HG02571 (cell line): ENCODE measurements around the gene MYCN.
"Not testable (repeated sequence)": the region's sequence is repeated elsewhere in the genome, so short reads cannot be mapped to it uniquely, and the experiment has no call there.

ENCODE experiments used
- ATAC-seq: cut with Tn5 transposase; IDR thresholded peaks from one replicate; pipeline ENCODE4 v1.9.1; 2021; ENCODE audit warnings: mild to moderate bottlenecking, moderate library complexity; ENCODE audit not compliant: unreplicated experiment

MYCN gene

DNA sequence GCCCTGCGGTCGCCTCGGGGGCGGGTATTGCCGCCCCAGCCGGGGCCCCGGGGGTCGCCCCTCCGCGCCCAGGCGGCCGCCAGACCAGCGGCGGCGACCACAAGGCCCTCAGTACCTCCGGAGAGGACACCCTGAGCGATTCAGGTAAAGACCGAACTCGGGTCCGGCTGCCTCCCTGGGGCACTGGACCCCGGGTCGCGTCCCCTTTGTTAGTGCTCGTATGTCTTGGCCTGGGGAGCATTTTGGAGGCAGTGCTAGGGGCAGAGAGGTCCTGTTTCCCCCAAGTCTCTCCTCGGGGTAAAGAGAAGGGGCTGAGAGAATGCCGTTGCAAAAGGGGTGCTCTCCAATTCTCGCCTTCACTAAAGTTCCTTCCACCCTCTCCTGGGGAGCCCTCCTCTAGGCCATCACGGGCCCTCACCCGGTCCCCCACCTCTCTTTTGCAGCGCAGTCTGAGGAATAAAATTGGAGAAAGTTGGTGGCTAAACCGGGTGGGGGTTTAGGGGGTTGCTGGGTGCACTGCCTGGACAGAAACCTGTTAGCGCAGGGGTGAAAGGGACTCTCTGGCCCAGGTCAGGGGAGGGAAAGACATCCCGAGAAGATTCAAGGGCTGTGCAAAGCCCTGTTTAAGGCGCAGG, 2.5 kb downstream of the MYCN start:
- ATAC-seq, result no peak

DNA sequence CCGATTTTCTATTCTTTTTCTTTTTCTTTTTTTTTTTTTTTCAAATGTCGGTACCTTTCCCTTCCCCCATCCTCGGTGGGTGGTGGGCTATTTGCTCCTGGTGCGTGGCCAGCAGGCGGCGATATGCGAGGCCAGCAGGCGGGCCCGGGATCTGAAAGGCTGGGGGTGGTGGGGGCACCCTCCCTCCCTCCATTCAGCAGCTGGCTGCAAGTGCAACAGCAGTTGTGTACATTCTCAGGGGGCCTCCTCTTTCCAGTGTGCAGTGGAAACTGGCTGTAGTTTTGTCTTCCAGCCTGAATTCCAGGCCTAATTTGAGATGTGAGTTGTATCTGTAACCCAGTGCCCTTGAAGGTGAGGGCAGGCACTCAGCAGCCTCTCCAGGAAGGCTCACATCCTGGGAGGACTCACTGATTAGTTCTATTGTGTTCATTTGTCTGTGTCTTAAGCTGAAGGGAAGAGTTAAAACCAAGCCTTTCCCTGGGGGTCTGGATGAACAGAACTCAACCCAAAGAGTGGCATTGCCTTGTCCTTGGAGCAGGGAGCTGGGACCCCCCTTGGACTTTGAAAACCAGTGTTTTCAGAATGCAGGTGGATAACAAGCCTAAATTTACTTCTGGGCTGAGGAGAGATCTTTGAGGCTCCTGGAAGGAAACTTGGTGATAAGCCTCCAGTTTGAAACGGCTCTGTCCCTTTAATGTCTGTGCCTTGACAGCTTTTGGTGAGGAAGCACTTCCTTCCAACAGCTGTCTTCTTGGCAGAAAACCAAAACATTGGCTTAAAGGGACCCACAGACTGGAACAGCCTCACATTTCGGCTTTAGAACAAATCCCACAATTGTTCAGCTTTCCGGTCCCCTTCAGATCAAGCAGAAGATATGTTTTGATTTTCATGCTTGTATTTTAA, 3.3 kb downstream of the MYCN start:
- no peak for ATAC-seq

DNA sequence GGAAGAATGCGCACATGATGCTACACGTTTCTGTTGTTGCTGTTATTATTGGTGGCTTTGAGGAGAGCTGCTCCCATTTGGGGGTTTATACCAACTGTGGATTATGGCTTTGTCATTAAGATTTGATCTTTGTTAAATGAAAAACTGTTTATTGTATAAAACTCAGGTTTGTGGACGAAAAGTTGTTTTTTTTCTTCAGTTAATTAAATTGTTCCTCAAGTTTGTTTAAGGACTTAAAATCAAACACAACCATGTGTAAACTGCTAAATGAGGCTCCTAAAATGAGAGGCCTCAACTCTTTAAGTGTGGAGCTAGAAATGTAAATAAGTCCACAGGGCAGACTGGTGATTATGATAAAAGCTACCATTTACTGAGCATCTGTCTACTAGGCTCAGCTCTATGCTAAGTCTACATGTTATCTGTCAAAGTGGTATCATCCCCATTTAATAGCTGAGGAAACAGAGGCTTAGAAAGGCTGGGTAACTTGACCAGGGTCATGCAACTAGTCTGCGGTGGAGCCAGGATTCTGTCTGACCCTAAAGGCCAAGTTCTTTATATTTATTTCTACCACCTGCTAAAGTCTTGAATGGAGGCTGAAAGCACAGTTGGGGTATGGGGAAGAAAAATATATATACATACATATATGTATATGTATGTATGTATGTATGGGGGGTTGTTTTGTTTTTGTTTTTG, 4.1 kb downstream of the MYCN start:
- ATAC-seq, result no peak

DNA sequence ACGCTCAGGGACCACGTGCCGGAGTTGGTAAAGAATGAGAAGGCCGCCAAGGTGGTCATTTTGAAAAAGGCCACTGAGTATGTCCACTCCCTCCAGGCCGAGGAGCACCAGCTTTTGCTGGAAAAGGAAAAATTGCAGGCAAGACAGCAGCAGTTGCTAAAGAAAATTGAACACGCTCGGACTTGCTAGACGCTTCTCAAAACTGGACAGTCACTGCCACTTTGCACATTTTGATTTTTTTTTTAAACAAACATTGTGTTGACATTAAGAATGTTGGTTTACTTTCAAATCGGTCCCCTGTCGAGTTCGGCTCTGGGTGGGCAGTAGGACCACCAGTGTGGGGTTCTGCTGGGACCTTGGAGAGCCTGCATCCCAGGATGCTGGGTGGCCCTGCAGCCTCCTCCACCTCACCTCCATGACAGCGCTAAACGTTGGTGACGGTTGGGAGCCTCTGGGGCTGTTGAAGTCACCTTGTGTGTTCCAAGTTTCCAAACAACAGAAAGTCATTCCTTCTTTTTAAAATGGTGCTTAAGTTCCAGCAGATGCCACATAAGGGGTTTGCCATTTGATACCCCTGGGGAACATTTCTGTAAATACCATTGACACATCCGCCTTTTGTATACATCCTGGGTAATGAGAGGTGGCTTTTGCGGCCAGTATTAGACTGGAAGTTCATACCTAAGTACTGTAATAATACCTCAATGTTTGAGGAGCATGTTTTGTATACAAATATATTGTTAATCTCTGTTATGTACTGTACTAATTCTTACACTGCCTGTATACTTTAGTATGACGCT, 5.8 kb downstream of the MYCN start:
- ATAC-seq, result no peak

DNA sequence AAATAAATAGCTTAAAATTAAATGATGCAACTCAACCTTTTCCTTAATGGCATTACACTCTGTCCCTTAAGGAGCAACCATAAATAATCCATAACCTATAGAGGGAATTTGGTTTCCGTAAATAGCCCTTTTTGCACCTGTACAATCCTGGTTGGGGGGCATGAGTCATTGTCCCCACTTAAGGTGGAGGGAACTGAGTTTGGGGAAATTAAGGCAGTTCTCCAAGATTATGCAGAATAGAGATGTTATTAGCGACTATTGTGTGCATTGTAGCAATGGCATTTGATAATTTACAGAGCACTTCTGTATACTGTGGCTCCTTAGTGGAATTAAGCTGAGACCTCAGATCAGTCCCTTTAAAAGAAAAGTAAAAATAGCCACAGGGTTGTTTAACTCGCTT, 6.6 kb downstream of the MYCN start:
- ATAC-seq, result no peak

DNA sequence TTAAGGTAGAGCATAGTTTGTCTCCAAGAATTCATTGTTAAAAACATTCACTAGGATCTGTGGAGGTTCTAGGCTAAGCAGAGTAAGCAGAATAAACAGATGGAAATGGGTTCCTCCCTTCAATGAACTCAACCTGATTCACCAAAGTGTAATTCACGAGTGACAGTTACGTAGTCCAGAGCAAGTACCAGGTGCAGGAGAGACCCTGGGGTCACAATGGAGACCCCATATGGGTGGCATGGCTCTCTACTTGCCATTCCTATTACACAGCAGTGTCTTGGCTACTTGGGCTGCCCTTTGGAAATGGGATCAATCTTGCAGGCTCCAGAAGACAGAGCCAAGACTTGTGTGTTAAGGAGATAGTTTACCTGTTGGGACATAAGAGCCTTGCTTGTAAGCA, 7.1 kb downstream of the MYCN start:
- no peak for ATAC-seq

DNA sequence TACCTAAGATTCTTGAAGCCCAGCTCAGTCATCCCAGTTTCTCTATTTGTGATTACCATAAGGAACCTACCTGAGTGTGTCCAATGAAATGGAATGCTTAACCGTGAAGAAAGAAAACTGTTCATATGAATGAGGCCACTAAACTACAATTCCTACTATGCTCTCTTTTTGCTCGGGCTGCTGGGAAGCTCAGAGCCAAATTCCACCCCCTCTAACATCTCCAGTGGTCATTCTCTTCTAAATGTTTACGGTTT, 8.3 kb downstream of the MYCN start:
- no peak for ATAC-seq

DNA sequence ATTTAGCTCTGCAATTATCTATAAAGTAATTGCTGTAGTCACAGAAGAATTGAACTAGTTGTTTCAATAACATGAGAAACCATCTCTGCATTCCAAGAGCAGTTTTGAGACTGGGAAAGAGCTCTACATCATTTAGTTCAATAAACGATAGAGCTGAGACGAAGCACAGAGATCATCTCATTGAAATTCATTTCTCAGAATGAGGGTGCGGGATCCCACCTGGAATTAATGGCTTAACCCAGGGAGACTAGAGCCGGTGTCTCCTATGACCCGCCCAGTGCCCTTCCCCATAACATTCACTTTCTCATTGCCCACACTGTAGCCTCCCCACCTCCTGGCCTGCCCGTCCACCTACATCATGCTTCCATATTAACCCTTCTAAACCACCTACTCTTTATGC, 8.8 kb downstream of the MYCN start:
- no peak for ATAC-seq

DNA sequence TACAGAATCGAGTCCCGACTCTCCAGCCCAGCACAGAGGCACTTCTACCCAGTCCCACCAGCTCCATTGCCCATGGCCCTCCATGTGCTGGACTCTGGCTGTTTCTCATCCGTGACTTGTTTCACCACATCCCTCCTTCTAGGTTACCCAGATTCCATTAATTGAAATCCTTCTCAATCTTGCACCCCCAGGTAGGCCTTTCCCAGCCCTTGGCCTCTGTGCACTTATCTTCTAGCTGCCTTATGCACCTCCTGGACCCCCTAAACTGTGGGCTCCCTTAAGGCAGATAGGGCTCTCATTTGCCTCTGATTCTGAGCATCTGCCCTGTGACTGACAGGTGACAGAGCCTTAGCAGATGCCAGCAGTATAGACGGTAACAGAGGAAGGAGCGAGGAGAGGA, 9.2 kb downstream of the MYCN start:
- ATAC-seq, result no peak

DNA sequence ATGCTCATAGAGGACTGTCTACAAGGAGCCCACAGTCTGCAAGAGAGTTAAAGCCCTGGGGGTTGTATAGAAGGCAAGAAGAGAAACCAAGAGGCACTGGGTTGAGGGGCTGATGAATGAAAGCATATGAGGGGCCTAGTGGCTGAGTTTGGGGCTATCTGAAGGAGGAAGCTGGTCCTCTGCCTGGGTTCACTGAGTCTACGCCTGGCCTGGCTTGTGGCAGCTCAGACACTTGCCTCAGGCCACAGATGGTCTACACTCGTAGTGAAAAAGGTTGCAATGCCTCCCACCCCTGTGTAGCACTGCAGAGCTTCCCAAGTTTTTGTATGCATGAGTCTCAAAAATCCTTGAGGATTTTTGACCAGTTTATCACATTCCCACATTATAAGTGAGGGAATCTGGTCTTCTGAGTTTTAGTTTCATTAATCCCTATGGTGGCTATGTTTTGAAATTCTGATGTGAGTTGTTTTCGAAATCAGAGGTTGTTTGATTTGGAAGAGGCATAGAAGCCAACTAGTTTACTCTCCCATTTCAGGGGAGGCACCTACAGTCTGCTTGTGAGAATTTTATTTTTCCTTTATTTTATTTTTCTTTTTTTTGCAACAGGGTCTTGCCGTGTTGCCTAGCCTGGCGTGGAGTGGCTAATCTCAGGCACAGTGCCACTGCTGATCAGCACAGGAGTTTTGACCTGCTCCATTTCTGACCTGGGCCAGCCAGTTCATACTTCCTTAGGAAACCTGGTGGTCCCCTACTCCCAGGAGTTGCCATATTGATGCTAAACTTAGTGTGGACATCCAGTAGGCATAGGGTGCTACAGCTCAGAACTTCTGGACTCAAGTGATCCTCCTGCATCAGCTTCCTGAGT, 10.0 kb downstream of the MYCN start:
- ATAC-seq, result no peak

DNA sequence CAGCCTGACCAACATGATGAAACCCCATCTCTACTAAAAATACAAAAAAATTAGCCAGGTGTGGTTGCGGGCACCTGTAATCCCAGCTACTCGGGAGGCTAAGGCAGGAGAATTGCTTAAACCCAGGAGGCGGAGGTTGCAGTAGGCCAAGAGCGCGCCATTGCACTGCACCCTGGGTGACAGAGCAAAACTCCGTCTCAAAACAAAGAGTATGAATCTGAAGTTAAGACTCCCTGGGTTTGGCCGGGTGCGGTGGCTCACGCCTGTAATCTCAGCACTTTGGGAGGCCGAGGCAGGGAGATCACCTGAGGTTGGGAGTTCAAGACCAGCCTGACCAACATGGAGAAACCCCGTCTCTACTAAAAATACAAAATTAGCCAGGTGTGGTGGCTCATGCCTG, 11.6 kb downstream of the MYCN start:
- ATAC-seq, result not testable (repeated sequence)

DNA sequence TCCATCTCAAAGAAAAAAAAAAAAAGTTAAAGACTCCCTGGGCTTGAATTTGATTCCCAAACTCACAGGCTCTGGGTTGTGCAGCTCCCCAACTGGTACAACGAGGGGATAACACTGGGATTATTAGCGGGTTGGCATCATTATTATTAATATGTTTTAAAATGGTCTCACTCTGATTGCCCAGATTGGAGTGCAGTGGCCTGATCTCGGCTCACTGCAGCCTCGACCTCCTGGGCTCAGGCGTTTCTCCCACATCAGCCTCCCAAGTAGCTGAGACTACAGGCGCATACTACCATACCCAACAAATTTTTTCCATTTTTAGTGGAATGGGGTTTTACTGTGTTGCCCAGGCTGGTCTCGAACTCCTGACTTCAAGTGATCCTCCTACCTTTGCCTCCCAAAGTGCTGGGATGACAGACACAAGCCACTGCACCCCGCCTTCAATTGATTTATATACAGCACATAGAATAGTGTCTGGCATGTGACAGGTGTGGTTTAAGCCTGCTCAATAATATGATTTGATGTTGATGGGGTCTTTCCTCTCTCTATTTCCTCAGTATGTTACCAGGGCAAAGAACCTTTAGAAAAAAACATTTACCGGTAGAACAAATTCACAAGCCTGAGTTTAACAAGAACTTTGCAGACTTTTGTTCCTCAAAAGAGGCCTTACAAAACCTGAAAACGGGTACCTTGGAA, 12.2 kb downstream of the MYCN start:
- ATAC-seq, result no peak

DNA sequence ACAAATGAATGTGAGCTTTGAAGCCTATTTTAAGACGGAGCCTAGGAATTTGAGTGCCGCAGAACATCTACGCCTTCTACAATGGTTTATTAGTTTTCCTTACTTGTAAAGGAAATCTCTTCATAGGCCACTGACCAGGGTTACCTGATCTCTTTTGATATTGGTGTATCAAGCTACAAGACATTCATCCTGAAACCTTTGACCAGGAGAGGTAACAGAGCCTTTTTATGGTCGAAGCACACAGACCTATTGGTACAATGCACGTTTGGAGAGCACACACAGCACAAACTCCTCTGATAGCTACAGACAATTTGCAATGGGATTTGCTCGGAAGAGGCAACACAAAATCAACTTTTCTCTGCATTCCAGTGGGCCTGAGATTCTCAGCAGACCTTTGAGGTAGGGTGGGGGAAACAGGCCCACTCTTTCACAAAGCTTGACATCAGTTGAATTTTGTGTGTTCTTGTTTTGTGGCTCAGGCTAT, 12.8 kb downstream of the MYCN start:
- no peak for ATAC-seq

DNA sequence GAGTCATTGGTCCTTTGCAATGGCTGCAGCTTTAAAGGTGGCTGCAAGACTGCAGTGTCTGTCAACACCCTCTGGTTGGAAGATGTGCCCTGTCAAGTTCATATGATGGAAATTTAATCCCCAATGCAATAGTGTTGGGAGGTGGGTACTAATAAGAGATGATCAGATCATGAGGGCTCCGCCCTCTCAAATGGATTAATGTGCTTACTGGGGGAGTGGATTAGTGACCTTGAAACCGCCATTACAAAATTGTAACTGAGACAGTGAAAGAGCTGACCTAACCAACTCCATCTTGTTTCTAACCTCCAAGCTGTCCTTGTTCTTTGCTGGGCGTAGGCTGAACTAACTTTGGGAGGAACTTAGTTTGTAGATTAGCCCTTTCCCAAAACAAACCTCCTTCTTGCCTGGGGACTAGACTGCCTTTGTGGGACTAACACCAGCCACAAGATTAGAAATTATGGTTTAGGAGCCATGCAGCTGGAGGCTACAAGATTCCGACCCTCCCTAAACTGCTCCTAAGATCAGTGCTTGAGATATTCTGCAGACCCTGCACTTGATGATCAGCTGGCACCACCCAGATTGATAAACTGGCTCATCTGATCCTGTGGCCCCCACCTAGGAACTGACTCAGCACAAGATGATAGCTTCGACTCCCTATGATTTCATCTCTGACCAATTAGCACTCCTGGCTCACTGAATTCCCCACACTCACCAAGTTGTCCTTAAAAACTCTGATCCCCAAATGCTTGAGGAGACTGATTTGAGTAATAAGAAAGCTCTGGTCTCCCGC, 13.7 kb downstream of the MYCN start:
- ATAC-seq, result no peak

DNA sequence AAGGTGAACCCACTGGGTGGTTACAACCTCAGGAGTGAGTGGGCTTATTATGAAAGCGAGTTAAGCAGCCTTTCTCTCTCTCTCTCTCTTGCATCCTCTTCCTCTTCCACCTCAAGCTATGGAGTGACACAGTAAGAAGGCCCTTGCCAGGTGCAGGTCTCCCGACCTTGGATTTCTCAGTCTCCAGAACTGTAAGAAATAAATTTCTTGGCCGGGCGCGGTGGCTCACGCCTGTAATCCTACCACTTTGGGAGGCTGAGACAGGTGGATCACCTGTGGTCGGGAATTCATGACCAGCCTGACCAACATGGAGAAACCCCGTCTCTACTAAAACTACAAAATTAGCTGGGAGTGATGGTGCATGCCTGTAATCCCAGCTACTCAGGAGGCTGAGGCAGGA, 14.4 kb downstream of the MYCN start:
- ATAC-seq, result no peak

DNA sequence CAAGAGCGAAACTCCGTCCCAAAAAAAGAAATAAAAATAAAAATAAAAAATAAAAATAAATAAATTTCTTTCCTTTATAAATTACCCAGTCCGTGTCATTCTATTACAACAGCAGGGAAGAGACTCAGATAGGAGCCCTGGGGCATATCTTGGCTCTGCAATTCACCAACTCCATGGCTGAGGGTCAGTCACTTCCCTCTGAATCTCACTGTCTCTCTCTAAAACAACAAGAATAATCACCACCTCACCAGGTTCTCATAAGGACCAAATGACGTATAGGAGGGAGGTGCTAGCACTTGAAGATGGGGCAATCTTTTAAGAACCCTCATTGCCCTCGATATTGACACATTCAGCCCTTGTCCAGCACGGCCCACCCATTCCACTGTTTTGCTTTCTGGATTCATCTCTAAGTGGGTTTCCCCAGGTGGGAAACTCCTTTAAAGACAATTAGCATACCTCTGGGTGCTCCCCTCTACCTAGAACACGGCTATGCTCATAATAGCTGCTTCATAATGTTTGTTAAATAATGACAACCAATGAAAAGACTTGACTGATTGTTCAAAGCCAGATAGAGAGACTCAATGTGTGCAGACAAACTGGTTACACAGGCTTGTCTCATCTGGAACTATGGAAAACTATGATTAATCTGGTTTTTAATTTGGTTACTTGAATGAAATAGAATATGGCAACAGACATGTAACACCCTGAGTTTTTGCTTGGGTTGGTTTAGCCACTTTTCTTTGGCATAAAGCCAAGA, 15.1 kb downstream of the MYCN start:
- ATAC-seq, result no peak

DNA sequence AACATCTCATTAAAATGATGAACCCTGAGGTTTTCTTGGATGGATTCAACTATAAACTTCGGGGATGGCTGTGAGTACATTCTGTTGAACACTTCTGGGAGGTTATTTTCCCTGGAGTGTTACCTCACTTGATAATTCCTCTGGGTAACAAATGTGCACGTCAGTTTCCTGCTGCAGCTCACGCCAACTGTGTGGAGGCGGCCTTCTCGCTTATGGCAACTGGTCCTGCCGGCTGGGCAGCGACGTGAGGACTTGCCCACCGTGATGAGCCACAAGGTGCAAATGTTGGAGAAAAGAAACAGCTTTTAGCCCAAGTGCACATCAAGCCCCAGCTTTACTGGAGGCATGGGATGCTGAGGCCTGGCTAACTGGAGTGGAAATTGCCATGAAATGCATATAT, 15.9 kb downstream of the MYCN start:
- ATAC-seq, result no peak
